ENCODE results near the gene LRMDA.

Gene LRMDA

DNA sequence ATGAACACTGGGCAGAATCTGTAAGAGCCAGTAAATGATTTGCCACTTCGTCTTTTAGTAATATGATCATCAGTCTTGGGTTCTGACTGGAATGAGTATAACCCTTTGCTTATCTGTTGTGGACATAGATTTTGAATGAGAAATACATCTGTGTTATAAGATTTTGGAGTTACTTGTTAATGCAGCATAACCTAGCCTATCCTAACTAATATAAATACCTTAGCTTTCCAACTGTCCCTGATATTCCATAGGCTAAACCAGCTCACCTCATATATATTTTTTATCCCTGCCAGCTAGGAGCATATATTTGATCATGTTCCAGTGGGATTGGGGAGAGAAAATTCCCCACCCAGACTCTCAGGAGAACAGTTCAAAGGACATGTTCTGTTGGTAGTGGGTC, 15.1 kb downstream of the LRMDA start:
- no peak overlapping the region for H3K4me3 ChIP-seq (ENCODE audit: low read depth, low read length)
- no peak for DNase-seq (ENCODE audit: low read depth)
- TF ChIP-seq, protein P1, sequence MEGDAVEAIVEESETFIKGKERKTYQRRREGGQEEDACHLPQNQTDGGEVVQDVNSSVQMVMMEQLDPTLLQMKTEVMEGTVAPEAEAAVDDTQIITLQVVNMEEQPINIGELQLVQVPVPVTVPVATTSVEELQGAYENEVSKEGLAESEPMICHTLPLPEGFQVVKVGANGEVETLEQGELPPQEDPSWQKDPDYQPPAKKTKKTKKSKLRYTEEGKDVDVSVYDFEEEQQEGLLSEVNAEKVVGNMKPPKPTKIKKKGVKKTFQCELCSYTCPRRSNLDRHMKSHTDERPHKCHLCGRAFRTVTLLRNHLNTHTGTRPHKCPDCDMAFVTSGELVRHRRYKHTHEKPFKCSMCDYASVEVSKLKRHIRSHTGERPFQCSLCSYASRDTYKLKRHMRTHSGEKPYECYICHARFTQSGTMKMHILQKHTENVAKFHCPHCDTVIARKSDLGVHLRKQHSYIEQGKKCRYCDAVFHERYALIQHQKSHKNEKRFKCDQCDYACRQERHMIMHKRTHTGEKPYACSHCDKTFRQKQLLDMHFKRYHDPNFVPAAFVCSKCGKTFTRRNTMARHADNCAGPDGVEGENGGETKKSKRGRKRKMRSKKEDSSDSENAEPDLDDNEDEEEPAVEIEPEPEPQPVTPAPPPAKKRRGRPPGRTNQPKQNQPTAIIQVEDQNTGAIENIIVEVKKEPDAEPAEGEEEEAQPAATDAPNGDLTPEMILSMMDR (conservative IDR thresholded peaks at IDR 0.05; ENCODE audit: low read depth, low read length) = no peak

DNA sequence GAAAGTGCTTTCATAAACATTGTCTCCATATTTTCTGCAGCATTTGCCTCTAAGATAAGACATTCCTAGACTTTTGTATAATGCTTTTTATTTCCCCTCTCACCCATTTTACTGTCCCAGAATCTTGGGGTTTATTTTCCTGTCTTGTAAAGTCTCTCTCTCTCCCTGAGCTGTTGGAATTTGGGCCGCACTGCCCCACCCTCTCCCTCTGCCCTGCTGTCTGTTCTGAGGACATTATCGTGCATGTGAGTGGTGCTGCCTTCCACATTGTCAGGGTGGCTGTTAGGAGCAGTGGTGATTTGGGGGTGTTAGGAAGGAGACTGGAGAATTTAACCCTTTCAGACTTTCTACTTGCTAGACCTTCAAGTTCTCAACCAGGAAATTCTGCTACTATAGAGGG, 16.7 kb downstream of the LRMDA start:
- DNase-seq (ENCODE audit: low read depth) = no peak
- TF ChIP-seq, protein P1 (conservative IDR thresholded peaks at IDR 0.05; ENCODE audit: low read depth, low read length) = no peak
- H3K4me3 ChIP-seq (ENCODE audit: low read depth, low read length) = no peak overlapping the region

DNA sequence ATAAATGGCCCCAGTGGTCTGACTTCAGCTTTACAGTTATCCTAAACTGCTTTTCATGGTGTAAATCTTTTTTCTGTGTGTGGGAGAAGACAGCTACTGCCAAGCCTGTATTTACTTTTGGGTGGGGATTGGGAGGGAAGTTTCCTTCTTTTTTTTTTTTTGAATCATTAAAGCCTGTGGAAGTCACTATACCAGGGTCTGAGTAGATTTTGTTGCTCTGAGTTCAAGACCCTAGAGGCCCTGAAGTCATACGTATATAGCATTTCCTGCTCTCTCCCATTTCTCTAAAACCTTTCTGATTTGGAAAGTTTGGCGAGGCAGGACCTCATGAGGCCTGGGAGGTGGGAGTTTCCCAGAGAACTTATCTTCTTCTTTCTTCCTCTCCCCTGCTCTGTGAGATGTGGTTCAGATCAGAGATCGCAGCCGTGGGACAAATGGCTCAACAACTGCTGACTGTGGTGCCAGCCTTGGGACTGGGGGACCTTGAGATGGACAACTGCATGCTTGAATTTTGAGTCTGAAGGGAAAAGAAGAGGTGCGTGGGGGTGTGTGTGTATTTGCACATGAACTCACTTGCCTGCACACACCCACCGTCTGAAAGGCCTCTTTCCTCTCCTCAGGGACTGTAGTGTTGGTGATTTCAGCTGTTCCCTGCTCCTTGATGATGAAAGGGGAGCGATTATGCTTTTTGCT, 18.1 kb downstream of the LRMDA start:
- TF ChIP-seq, protein P1 (conservative IDR thresholded peaks at IDR 0.05; ENCODE audit: low read depth, low read length) = no peak
- DNase-seq (ENCODE audit: low read depth) = no peak

DNA sequence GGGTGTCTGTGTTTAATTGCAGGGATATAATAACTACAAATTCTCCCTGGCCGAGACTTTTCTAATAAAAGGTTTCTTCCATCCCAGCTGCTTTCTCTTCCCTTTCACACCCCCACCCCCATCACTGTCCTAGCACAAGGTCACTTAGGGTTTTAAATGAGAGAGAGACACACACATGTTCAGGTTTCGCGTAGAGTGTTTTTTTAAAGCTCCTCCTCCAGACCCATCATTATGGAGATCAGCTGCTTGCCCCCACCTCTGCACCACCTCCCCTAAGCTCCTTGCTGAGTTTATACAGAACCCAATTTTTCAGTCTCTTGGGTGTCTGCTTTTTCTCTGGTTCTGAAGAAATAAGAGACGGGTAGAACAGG, 18.6 kb downstream of the LRMDA start:
- H3K4me3 ChIP-seq (ENCODE audit: low read depth, low read length) = no peak overlapping the region
- TF ChIP-seq, protein P1 (conservative IDR thresholded peaks at IDR 0.05; ENCODE audit: low read depth, low read length) = no peak
- DNase-seq (ENCODE audit: low read depth) = no peak

More for the DNA sequence above, 18.1 kb downstream of the LRMDA start:
- H3K4me3 ChIP-seq (ENCODE audit: low read depth, low read length) = no peak overlapping the region

DNA sequence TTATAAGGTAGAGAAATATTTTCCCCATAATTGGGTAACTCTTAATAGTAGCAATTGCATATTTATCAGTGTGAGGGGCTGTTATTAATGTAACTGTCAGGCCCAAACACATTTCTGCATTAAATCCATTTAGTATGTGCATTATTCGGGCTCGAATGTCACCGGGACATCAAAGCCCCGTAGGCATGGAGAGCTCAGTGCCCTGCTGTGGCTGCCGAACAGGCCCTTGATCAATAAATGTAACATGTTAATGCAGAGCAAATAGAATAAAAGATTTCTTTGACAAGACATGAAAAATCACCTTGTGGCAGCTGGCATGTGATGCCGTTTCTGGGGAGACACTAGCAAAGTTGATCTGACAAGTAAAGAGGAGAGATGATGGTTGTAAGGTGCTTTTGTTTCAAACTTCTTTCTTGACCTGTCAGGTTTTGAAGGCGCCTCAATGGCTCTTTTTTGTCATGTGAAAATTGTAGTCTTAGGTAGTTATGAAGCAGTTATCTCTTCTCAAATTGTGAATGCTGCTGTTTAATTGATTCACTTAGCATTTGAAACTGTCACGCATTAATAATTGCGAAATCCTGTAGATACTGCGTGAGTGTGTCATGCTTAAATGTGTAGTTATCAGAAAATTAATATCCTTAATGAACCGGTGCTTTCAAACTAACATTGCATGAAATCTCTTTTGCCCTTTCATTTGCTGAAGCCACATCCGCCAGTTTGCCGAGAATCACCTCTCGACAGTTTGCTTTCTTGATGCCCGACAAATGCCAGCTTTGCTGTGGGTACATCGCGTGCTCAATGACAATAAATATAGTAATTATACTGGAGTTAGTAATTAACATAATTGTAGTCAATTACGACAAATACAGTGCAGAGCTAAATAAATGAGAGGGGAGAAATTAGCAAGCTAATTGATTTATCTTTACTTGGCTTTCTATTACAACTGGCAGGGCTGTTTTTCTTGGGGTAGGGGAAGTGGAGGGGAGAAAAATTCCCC, 19.5 kb downstream of the LRMDA start:
- DNase-seq (ENCODE audit: low read depth) = no peak
- TF ChIP-seq, protein P1 (conservative IDR thresholded peaks at IDR 0.05; ENCODE audit: low read depth, low read length) = no peak
- H3K4me3 ChIP-seq (ENCODE audit: low read depth, low read length) = no peak overlapping the region

DNA sequence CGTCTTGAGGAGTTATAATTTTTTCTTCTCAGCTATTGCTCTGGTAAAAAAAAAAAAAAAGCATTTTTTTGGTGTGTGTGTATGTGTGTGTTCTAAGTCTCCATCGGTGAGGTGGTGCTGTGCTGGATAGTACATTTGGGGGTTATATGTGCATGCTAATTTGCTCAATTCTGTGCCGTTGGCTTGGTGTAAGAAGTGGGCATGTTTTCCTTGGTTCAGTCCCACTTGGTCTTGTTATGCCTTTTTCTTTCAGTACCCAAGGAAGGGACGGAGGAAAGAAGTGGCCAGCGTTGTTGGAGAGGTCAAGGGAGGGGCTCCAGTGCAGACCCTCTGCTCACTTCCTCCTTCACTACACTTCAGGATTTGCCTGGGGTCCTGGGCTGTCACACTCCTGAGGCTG, 20.4 kb downstream of the LRMDA start:
- TF ChIP-seq, protein P1 (conservative IDR thresholded peaks at IDR 0.05; ENCODE audit: low read depth, low read length) = no peak

More for the DNA sequence above, 20.4 kb downstream of the LRMDA start:
- DNase-seq (ENCODE audit: low read depth) = no peak
- no peak overlapping the region for H3K4me3 ChIP-seq (ENCODE audit: low read depth, low read length)
